GM19463 (cell line): ENCODE measurements around the gene TMCC1.
"Not testable (repeated sequence)": the region's sequence is repeated elsewhere in the genome, so short reads cannot be mapped to it uniquely, and the experiment has no call there.

Experiments
- ATAC-seq: cut with Tn5 transposase; IDR thresholded peaks from one replicate; pipeline ENCODE4 v1.9.1; 2021; ENCODE audit warnings: mild to moderate bottlenecking, moderate library complexity; ENCODE audit not compliant: unreplicated experiment

TMCC1 gene

GRCh38 chr3:129734449-129734848 lies 159.1 kb downstream of the TMCC1 start:
- no peak for ATAC-seq

DNA sequence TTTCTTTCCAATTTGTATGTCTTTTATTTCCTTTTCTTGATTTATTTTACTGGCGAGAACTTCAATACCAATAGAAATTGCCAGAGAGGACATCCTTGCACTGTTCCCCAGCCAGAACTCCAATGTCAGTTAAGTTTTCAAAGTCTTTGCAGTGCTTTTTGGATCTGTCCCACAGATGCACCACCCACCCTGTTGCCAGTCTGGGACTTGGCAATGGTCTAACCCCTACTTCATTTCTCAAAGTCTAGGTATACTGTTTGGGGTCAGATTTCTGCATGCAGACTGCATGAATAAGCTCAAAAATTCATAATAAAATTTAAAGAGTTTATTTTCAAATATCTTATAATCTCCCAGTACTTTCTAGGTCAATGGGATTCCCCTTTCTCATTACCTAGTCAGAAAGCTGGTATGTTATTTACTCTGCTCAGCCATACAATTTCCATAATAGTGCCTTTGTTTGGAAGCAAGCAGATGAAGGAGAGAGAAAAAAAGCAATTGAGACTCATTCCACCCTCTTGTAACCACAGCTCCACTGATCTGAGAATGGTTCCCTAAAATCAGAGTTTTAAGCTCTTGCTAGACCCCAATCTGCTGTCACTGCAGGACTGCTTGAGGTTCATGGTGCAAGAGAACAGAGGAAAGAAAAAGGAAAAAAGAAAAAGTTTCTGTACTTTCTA lies 161.2 kb downstream of the TMCC1 start:
- no peak for ATAC-seq

- ATAC-seq = no peak
Measured at GRCh38 chr3:129727707-129728106, 165.8 kb downstream of the TMCC1 start.

- no peak for ATAC-seq
Measured at GRCh38 chr3:129723558-129724324, 169.8 kb downstream of the TMCC1 start.

DNA sequence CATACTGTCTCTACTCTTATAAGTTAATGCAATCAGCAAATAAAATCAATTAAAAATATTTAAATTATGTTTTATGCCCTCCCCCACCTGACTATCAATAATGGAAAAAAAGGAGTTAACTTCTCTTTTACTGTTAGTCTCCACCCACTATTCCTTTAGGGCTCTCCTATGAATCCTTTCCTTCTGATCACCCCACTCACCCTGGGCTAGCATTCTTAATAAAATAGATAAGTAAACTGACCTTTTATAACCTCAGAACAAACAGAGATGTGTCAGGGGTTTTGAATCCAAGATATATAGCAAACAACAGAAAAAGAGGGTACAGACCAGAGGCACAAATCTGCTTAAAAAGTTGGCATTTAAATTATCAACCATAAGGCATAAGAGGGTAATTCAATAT lies 171.0 kb downstream of the TMCC1 start:
- no peak for ATAC-seq

- no peak for ATAC-seq
Measured at GRCh38 chr3:129718201-129718600, 175.3 kb downstream of the TMCC1 start.

DNA sequence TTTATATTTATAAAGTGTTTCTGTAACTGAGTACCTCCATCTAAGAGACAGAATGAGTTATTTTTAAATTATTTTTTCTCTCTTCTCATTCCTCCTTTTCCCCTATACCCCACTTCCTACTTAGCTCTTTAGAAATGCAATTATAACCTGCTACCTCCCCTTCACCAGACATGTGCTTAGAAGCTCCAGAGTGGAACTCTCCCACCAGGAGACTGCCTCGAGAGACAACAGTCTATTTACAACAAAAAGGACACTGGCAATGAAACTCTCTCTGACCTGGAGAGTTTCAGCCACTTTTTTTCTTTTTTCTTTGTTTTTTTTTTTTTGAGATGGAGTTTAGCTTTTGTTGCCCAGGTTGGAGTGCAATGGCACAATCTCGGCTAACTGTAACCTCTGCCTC lies 177.7 kb downstream of the TMCC1 start:
- no peak for ATAC-seq

GRCh38 chr3:129708328-129708861 lies 185.1 kb downstream of the TMCC1 start:
- no peak for ATAC-seq

GRCh38 chr3:129705274-129705673 lies 188.2 kb downstream of the TMCC1 start:
- no peak for ATAC-seq

- no peak for ATAC-seq
Measured at GRCh38 chr3:129703913-129704312, 189.6 kb downstream of the TMCC1 start.

GRCh38 chr3:129702934-129703712 lies 190.4 kb downstream of the TMCC1 start:
- ATAC-seq = no peak

- ATAC-seq = no peak
Measured at GRCh38 chr3:129701161-129701560, 192.3 kb downstream of the TMCC1 start.

GRCh38 chr3:129699612-129700011 lies 193.9 kb downstream of the TMCC1 start:
- ATAC-seq = no peak

- ATAC-seq = no peak
Measured at GRCh38 chr3:129699199-129699598, 194.3 kb downstream of the TMCC1 start.

DNA sequence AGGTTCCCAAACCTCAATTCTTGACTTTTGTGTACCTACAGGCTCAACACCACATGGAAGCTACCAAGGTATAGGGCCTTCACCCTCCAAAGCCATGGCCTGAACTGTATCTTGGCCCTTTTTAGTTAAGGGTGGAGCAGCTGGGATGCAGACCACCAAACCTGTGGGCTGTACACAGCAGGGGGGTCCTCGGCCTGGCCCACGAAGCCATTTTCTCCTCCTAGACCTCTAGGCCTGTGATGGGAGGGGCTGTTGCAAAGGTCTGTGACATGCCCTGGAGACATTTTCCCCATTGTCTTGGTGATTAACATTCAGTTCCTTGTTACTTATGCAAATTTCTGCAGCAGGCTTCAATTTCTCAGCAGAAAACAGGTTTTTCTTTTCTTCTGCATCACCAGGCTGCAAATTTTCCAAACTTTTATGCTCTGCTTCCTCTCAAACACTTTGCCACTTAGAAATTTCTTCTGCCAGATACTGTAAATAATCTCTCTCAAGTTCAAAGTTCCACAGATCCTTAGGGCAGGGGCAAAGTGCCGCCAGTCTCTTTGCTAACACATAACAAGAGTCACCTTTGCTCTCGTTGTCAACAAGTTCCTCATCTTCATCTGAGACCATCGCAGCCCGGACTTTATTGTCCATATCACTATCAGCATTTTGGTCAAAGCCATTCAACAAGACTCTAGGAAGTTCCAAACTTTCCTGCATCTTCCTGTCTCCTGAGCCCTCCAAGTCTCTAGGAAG lies 196.1 kb downstream of the TMCC1 start:
- no peak for ATAC-seq

GRCh38 chr3:129696430-129696829 lies 197.1 kb downstream of the TMCC1 start:
- not testable (repeated sequence) for ATAC-seq

DNA sequence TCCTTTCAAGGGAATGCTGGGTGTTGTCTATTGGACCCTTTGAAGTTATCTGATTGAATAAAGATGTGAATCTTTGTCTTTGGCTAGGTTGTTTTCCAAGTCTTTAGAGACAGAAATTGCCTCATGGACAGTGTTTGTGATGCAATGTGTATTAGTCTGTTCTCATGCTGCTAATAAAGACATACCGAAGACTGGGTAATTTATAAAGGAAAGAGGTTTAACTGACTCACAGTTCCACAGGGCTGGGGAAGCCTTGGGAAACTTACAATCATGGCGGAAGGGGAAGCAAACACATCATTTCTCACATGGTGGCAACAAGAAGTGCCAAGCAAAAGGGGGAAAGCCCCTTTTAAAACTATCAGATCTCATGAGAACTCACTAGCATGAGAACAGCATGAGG lies 198.3 kb downstream of the TMCC1 start:
- no peak for ATAC-seq

DNA sequence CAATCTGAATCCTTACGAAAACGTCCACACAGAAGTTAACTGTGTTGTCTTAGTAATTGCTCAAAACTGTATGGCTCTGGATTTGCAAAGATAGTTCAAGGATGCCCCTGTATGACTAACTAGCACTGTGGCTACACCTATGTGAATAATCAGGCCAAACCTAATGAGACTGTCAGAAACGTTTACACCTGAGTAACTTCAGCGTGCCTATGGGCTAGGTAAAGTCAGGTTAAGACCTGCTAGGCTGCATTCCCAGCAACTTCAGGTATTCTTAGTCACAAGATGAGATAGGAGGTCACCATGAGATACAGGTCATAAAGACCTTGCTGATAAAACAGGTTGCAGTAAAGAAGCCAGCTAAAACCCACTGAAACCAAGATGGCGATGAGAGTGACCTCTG lies 199.3 kb downstream of the TMCC1 start:
- ATAC-seq = no peak

- no peak for ATAC-seq
Measured at GRCh38 chr3:129692743-129693142, 200.8 kb downstream of the TMCC1 start.

DNA sequence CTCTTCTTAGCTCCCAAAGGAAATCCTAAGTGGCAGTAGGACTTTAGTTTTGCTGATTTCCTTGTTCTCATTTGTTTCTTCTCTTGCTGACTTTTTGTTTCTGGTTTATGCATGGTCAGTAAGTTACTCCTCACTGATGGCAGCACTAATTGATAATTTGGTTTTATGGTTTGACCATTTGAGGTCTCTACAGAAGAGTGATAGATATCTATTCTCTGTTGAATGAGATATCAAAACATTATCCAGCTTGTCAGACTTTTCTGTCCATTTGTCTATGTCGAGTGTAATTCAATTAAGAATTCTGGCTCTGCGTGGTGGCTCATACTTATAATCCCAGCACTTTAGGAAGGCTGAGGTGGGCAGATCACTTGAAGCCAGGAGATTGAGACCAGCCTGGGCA lies 202.5 kb downstream of the TMCC1 start:
- ATAC-seq = no peak

DNA sequence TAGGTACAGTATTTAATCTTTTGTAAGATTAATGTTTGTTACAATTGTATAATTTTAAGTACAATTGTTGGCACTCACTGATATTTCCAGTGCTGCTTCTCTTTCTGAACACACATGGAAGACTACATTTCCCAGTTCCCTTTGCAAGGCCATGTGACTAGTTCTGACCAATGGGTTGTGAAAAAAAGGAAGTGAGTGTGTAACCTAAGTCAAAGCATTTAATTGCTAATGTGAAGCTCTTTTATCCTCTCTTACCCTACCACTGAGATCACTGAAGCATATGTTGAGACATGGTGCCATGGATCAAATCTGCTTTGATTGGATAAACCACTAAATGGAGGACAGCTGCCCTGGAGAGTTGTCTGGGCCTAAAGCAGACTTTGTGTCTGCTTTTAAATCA lies 203.1 kb downstream of the TMCC1 start:
- ATAC-seq = peak; percentile 81
